H1 (cell line): Measurements from ENCODE around the gene EVI5. TPM values are rescaled to one million over a fixed set of nuclear protein-coding genes. Genes with fewer than 3 reads are reported as not detected.

Experiments used
- CTCF ChIA-PET: fragments of 300-600 bp; sonication (Branson Sonifier 250); formaldehyde crosslinking; loops from one replicate; lab custom pipeline; 2021; ENCODE audit not compliant: partially characterized antibody; lab: Charles Lee
- POLR2A ChIA-PET: fragments of 300-600 bp; sonication (Branson Sonifier 250); formaldehyde crosslinking; loops from one replicate; lab custom pipeline; 2021; ENCODE audit warnings: inconsistent platforms; ENCODE audit not compliant: partially characterized antibody; lab: Charles Lee
- DNase-seq, 2 experiments: peaks; one replicate each; pipeline versions ENCODE4 v3.0.0 to v3.0.0-alpha.2; 2010 to 2022; ENCODE audit warnings: low spot score in 2 of 2, low read depth in 1 of 2, mixed read lengths in 1 of 2
- FAIRE-seq: peaks from 2 replicates; lab custom pipeline; 2011; peaks lifted over from hg19 to GRCh38; lab: Jason Lieb, UNC
- H2AFZ ChIP-seq: 2 replicates; pipeline ENCODE4 v1.8.1; 2012; ENCODE audit warnings: low read length, inconsistent platforms
- H2AK5ac ChIP-seq: 2 replicates; pipeline ENCODE4 v1.6.1; 2013; ENCODE audit warnings: low read depth, low read length
- H2BK120ac ChIP-seq: replicated peaks from 2 replicates; pipeline ENCODE3; 2013; ENCODE audit warnings: low read depth, low read length, inconsistent platforms
- H2BK12ac ChIP-seq: 2 replicates; pipeline ENCODE4 v1.6.1; 2013; ENCODE audit warnings: low read depth, low read length
- H2BK15ac ChIP-seq: 2 replicates; pipeline ENCODE4 v1.6.1; 2013; ENCODE audit warnings: low read length
- H2BK20ac ChIP-seq: 2 replicates; pipeline ENCODE4 v1.6.1; 2013; ENCODE audit warnings: low read length
- H2BK5ac ChIP-seq: 2 replicates; pipeline ENCODE4 v1.6.1; 2013; ENCODE audit warnings: low read depth, low read length
- H3K14ac ChIP-seq: 2 replicates; pipeline ENCODE4 v1.6.1; 2013; ENCODE audit warnings: inconsistent platforms; ENCODE audit not compliant: insufficient read length
- H3K18ac ChIP-seq: 2 replicates; pipeline ENCODE4 v1.6.1; 2013; ENCODE audit warnings: low read length; ENCODE audit errors: extremely low read depth
- H3K23ac ChIP-seq: 2 replicates; pipeline ENCODE4 v1.6.1; 2013; ENCODE audit warnings: inconsistent platforms; ENCODE audit not compliant: insufficient read length
- H3K23me2 ChIP-seq: 2 replicates; pipeline ENCODE4 v1.6.1; 2013; ENCODE audit warnings: low read depth, low read length
- H3K27ac ChIP-seq: 2 replicates; pipeline ENCODE4 v1.6.1; 2011; ENCODE audit warnings: low read depth, low read length, inconsistent platforms
- H3K27me3 ChIP-seq, 4 experiments: replicated peaks in 1 of 4; 1 replicate in 1 of 4; 2 replicates in 3 of 4; pipeline versions ENCODE4 v1.6.1 to v1.8.1; 2011 to 2013; ENCODE audit warnings: low read length in 3 of 4, mild to moderate bottlenecking in 3 of 4, inconsistent platforms in 2 of 4, mixed read lengths in 2 of 4, moderate library complexity in 1 of 4; ENCODE audit not compliant: control insufficient read depth in 3 of 4, insufficient read depth in 3 of 4; ENCODE audit errors: extremely low read depth in 1 of 4
- H3K36me3 ChIP-seq, 4 experiments: 2 replicates each; pipeline versions ENCODE4 v1.6.1 to v1.8.1; 2011 to 2013; ENCODE audit warnings: mild to moderate bottlenecking in 4 of 4, low read length in 3 of 4, moderate library complexity in 2 of 4, control low read depth in 1 of 4, inconsistent platforms in 1 of 4; ENCODE audit not compliant: insufficient read depth in 4 of 4, control insufficient read depth in 2 of 4
- H3K4ac ChIP-seq: replicated peaks from 2 replicates; pipeline ENCODE3; 2013; ENCODE audit warnings: low read length, low read depth, mixed read lengths, inconsistent platforms; ENCODE audit not compliant: insufficient read length
- H3K4me1 ChIP-seq, 4 experiments: replicated peaks in 1 of 4; 1 replicate in 1 of 4; 2 replicates in 3 of 4; pipeline versions ENCODE4 v1.6.1 to v1.8.1; 2011 to 2013; ENCODE audit warnings: low read length in 3 of 4, inconsistent platforms in 2 of 4, mixed read lengths in 1 of 4; ENCODE audit not compliant: insufficient read depth in 4 of 4, control insufficient read depth in 3 of 4
- H3K4me2 ChIP-seq, 2 experiments: 2 replicates each; pipeline versions ENCODE4 v1.6.1 to v1.8.1; 2011 to 2013; ENCODE audit warnings: low read depth in 2 of 2, low read length in 2 of 2, control low read depth in 1 of 2, inconsistent platforms in 1 of 2, mild to moderate bottlenecking in 1 of 2; ENCODE audit not compliant: insufficient read depth in 1 of 2
- H3K4me3 ChIP-seq, 4 experiments: fragments of 200-600, 300-600 bp in 1 of 4; sonication (generic), shearing (Covaris generic), sonication (Bioruptor Twin) in 1 of 4; 2 replicates each; pipeline versions ENCODE4 v1.5.1 to v1.8.1; 2011 to 2016; ENCODE audit warnings: low read length in 4 of 4, low read depth in 3 of 4, control low read depth in 2 of 4, inconsistent platforms in 2 of 4, mild to moderate bottlenecking in 2 of 4, mixed read lengths in 1 of 4, moderate library complexity in 1 of 4; ENCODE audit not compliant: insufficient read depth in 2 of 4; ENCODE audit errors: extremely low read depth in 1 of 4
- H3K56ac ChIP-seq: replicated peaks from 2 replicates; pipeline ENCODE3; 2013; ENCODE audit warnings: low read depth, mild to moderate bottlenecking, mixed read lengths, low read length, inconsistent platforms; ENCODE audit not compliant: insufficient read length
- H3K79me1 ChIP-seq: 2 replicates; pipeline ENCODE4 v1.6.1; 2013; ENCODE audit warnings: low read depth, low read length, control low read depth
- H3K79me2 ChIP-seq, 2 experiments: 2 replicates each; pipeline versions ENCODE4 v1.6.1 to v1.8.1; 2012 to 2013; ENCODE audit warnings: low read length in 2 of 2, mild to moderate bottlenecking in 2 of 2, inconsistent platforms in 1 of 2; ENCODE audit not compliant: insufficient read depth in 2 of 2, control insufficient read depth in 1 of 2
- H3K9ac ChIP-seq, 4 experiments: replicated peaks in 1 of 4; 1 replicate in 1 of 4; 2 replicates in 3 of 4; pipeline versions ENCODE4 v1.6.1 to v1.8.1; 2011 to 2013; ENCODE audit warnings: low read depth in 3 of 4, low read length in 3 of 4, control low read depth in 2 of 4, mild to moderate bottlenecking in 2 of 4, moderate library complexity in 2 of 4, inconsistent platforms in 1 of 4; ENCODE audit errors: extremely low read depth in 1 of 4
- H3K9me3 ChIP-seq, 2 experiments: 2 replicates each; pipeline versions ENCODE4 v1.6.1 to v1.8.1; 2012 to 2013; ENCODE audit warnings: mild to moderate bottlenecking in 2 of 2, moderate library complexity in 2 of 2, control low read depth in 1 of 2, inconsistent platforms in 1 of 2, low read depth in 1 of 2, low read length in 1 of 2, mixed read lengths in 1 of 2; ENCODE audit not compliant: insufficient read depth in 2 of 2
- H4K20me1 ChIP-seq, 2 experiments: replicated peaks in 1 of 2; 2 replicates each; pipeline versions ENCODE3 to v1.8.1; 2011 to 2013; ENCODE audit warnings: inconsistent platforms in 2 of 2, low read length in 2 of 2, mild to moderate bottlenecking in 1 of 2; ENCODE audit not compliant: insufficient read depth in 2 of 2, control insufficient read depth in 1 of 2
- H4K5ac ChIP-seq: 2 replicates; pipeline ENCODE4 v1.6.1; 2013; ENCODE audit warnings: low read length, low read depth, mixed read lengths, inconsistent platforms; ENCODE audit not compliant: insufficient read length
- H4K8ac ChIP-seq: 2 replicates; pipeline ENCODE4 v1.8.0; 2013; ENCODE audit warnings: mild to moderate bottlenecking, moderate library complexity, low read length, inconsistent platforms; ENCODE audit not compliant: insufficient read depth; ENCODE audit errors: extremely low read depth
- H4K91ac ChIP-seq: replicated peaks from 2 replicates; pipeline ENCODE3; 2013; ENCODE audit warnings: low read length, mixed read lengths, inconsistent platforms; ENCODE audit not compliant: insufficient read length
- CBX8 ChIP-seq: fragments of 300-800, 300-1000 bp; sonication (generic); IDR thresholded peaks from 2 replicates; pipeline ENCODE4 v1.7.1; 2016; ENCODE audit warnings: low read depth, low read length, borderline replicate concordance
- CEBPB ChIP-seq: IDR thresholded peaks from 2 replicates; pipeline ENCODE4 v1.6.1; 2012; ENCODE audit warnings: low read depth, low read length
- HDAC2 ChIP-seq, 2 experiments: fragments of 300-600 bp in 1 of 2; sonication (generic) in 1 of 2; IDR thresholded peaks; 2 replicates each; pipeline ENCODE4 v1.6.1; 2011 to 2012; ENCODE audit warnings: low read depth in 2 of 2, low read length in 2 of 2, mild to moderate bottlenecking in 2 of 2, moderate library complexity in 2 of 2, borderline replicate concordance in 1 of 2, inconsistent platforms in 1 of 2
- TAF1 ChIP-seq: IDR thresholded peaks from 2 replicates; pipeline ENCODE4 v1.6.1; 2011; ENCODE audit warnings: mild to moderate bottlenecking, low read depth, low read length
- TBP ChIP-seq: IDR thresholded peaks from 2 replicates; pipeline ENCODE4 v1.6.1; 2011; ENCODE audit warnings: low read depth, low read length, improper control_type of control experiment
- WGBS, 2 experiments: shearing (Covaris generic) in 1 of 2; methylation state at CpG; one replicate each; pipeline versions ENCODE4 v1.1.6 to v1.1.7; 2013 to 2015; ENCODE audit warnings: low lambda C conversion rate in 2 of 2, mixed read lengths in 2 of 2, inconsistent platforms in 1 of 2, low coverage in 1 of 2, missing lambda C conversion rate in 1 of 2; ENCODE audit not compliant: insufficient replicate concordance in 2 of 2, insufficient coverage in 1 of 2, insufficient read length in 1 of 2; ENCODE audit errors: extremely low coverage in 1 of 2, missing lambda C conversion rate in 1 of 2; 5-methylcytosine and 5-hydroxymethylcytosine counted together
- polyA plus RNA-seq, 7 experiments: library from polyadenylated mRNA; depleted of rRNA in 3 of 7; stranded (reverse) in 5 of 7; unstranded in 2 of 7; fragments of >200 nt in 5 of 7; fragments of 200-250 nt in 2 of 7; gene quantifications; 1 replicate in 5 of 7; 2 replicates in 1 of 7; 4 replicates in 1 of 7; pipeline versions ENCODE4 v1.2.1 to v1.2.3, GENCODE V29; 2011 to 2013; ENCODE audit warnings: missing spikeins in 2 of 7, mixed read lengths in 2 of 7
- total RNA-seq: library from RNA; stranded (reverse); fragmentation: NEBNext Ultra II Directional; extraction: Animal tissue kit (Norgen Biotek cat#: 25700); gene quantifications from 2 replicates; pipeline ENCODE4 v1.2.1, GENCODE V29; 2021
- TF ChIP-seq, protein P1 (sequence below): IDR thresholded peaks from 2 replicates; pipeline ENCODE4 v1.6.1; 2011; ENCODE audit warnings: low read length, improper control_type of control experiment
- TF ChIP-seq, protein P2 (sequence below), 3 experiments: IDR thresholded peaks; 1 replicate in 2 of 3; 2 replicates in 1 of 3; pipeline versions ENCODE4 v1.5.1 to v1.6.1; 2011; ENCODE audit warnings: low read length in 3 of 3, mild to moderate bottlenecking in 3 of 3, inconsistent platforms in 2 of 3, low read depth in 1 of 3, moderate library complexity in 1 of 3; ENCODE audit not compliant: insufficient read depth in 1 of 3; ENCODE audit errors: control extremely low read depth in 1 of 3
- TF ChIP-seq, protein P3 (sequence below): IDR thresholded peaks from 2 replicates; pipeline ENCODE4 v1.6.1; 2012; ENCODE audit warnings: inconsistent platforms

EVI5 gene
- total and polyA plus RNA-seq, 2 of the 8 experiments (the other 6 are each of a cell fraction or from before 2014, with no cell fraction given): 1.7 to 13.7 TPM

DNA sequence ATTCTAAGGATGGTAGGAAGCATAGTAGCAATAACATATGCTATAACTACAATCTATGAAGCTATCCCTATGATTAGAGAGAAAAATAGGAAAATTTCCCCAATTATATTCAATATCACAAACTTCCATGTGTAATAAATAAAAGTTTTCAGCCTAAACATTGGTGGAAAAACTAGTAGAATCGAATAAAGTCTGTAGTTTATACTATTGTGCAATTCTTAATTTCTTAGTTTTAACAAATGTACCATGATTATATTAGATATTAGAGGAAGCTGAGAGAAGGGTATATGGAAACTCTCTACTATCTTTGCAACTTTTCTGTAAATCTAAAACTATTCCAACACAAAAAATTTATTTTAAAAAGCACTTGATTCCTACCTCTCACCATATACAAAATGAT is 284.4 kb downstream of the EVI5 start:
- Histone ChIP-seq H4K20me1 (no peaks in the 10 kb centered on the region), H2BK5ac (no peak overlapping the region), H3K27me3 (no peaks in the 10 kb centered on the region), H3K79me1 (no peaks in the 10 kb centered on the region), H3K18ac (no peak overlapping the region), H3K14ac (no peak overlapping the region), H3K79me2 (no peaks in the 10 kb centered on the region), H3K4me3 (no peak overlapping the region), H4K91ac (no peak overlapping the region), H2AK5ac (no peak overlapping the region), H3K56ac (no peak overlapping the region), H4K8ac (no peak overlapping the region), H3K27ac (no peak overlapping the region), H3K9me3 (no peaks in the 10 kb centered on the region), H2BK15ac (no peak overlapping the region), H3K9ac (no peak overlapping the region), H3K4me2 (no peak overlapping the region), H3K36me3 (no peaks in the 10 kb centered on the region)
- FAIRE-seq (no peak), DNase-seq (no peak)
- 84% methylated on average over 1 of the region's 1 CpG; no CpG with 5 or more reads in 1 of the 2 experiments for WGBS, 2 experiments
- TF ChIP-seq CBX8: no peak
- TF ChIP-seq, protein P1, sequence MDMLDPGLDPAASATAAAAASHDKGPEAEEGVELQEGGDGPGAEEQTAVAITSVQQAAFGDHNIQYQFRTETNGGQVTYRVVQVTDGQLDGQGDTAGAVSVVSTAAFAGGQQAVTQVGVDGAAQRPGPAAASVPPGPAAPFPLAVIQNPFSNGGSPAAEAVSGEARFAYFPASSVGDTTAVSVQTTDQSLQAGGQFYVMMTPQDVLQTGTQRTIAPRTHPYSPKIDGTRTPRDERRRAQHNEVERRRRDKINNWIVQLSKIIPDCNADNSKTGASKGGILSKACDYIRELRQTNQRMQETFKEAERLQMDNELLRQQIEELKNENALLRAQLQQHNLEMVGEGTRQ: no peak
- TF ChIP-seq TBP: no peak
- no peak for TF ChIP-seq CEBPB
- TF ChIP-seq, protein P2, sequence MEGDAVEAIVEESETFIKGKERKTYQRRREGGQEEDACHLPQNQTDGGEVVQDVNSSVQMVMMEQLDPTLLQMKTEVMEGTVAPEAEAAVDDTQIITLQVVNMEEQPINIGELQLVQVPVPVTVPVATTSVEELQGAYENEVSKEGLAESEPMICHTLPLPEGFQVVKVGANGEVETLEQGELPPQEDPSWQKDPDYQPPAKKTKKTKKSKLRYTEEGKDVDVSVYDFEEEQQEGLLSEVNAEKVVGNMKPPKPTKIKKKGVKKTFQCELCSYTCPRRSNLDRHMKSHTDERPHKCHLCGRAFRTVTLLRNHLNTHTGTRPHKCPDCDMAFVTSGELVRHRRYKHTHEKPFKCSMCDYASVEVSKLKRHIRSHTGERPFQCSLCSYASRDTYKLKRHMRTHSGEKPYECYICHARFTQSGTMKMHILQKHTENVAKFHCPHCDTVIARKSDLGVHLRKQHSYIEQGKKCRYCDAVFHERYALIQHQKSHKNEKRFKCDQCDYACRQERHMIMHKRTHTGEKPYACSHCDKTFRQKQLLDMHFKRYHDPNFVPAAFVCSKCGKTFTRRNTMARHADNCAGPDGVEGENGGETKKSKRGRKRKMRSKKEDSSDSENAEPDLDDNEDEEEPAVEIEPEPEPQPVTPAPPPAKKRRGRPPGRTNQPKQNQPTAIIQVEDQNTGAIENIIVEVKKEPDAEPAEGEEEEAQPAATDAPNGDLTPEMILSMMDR (IDR thresholded peaks at IDR 0.05; ENCODE audit: control extremely low read depth in 1 of 3, insufficient read depth in 1 of 3, low read depth in 1 of 3, low read length in 3 of 3): no peak
- no peak for TF ChIP-seq HDAC2 (IDR thresholded peaks at IDR 0.05; ENCODE audit: borderline replicate concordance in 1 of 2, low read depth in 2 of 2, low read length in 2 of 2)
- no peak for TF ChIP-seq TAF1
- TF ChIP-seq, protein P3, sequence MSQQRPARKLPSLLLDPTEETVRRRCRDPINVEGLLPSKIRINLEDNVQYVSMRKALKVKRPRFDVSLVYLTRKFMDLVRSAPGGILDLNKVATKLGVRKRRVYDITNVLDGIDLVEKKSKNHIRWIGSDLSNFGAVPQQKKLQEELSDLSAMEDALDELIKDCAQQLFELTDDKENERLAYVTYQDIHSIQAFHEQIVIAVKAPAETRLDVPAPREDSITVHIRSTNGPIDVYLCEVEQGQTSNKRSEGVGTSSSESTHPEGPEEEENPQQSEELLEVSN: no peak
- TF ChIP-seq, all 59 proteins: peak for 0
- no peak overlapping the region for H3K4ac ChIP-seq
- H3K23ac ChIP-seq: no peak overlapping the region
- ChIA-PET POLR2A (no interaction called here), CTCF (interaction anchor here (1.0 kb wide), 1 partner anchor 15 kb away, joined by 5 read pairs; no protein-coding TSS in a partner anchor)
- H2BK12ac ChIP-seq: no peak overlapping the region
- no peak overlapping the region for H2AFZ ChIP-seq
- no peak overlapping the region for H2BK120ac ChIP-seq
- H3K4me1 ChIP-seq: no peaks in the 10 kb centered on the region
- no peak overlapping the region for H2BK20ac ChIP-seq
- H4K5ac ChIP-seq: no peak overlapping the region
- H3K23me2 ChIP-seq: no peaks in the 10 kb centered on the region
